K562 (cell line): Measurements from ENCODE around the gene CEBPZ.

Experiments
- ATF7 ChIP-seq: fragments of 450-650 bp; IDR thresholded peaks from 2 replicates; pipeline ENCODE4 v1.7.1; 2014; ENCODE audit warnings: mild to moderate bottlenecking, moderate library complexity
- C11orf30 ChIP-seq: fragments of 450-650 bp; IDR thresholded peaks from 2 replicates; pipeline ENCODE4 v1.6.1; 2016; ENCODE audit warnings: low read depth, mild to moderate bottlenecking
- CTCF ChIP-seq, 3 experiments: IDR thresholded peaks in 2 of 3; conservative IDR thresholded peaks in 1 of 3; 2 replicates each; pipeline ENCODE4 v1.5.1; 2011 to 2012; ENCODE audit warnings: low read length in 3 of 3, mild to moderate bottlenecking in 3 of 3, control low read depth in 2 of 3, improper control_type of control experiment in 1 of 3, inconsistent platforms in 1 of 3, low read depth in 1 of 3, mixed read lengths in 1 of 3, moderate library complexity in 1 of 3; ENCODE audit not compliant: insufficient read depth in 2 of 3
- E2F4 ChIP-seq: sonication (generic); formaldehyde crosslinking; IDR thresholded peaks from 2 replicates; pipeline ENCODE4 v1.8.0; 2022; ENCODE audit warnings: mild to moderate bottlenecking, low read depth, missing genetic modification reagents
- ETV6 ChIP-seq, 3 experiments: fragments of 150-350 bp in 1 of 3; sonication (generic) in 1 of 3; formaldehyde crosslinking in 1 of 3; IDR thresholded peaks; 2 replicates each; pipeline versions ENCODE4 v1.6.1 to v1.8.0; 2014 to 2022; ENCODE audit warnings: borderline replicate concordance in 2 of 3, low read depth in 2 of 3, antibody characterized with exemption in 1 of 3, low read length in 1 of 3, mild to moderate bottlenecking in 1 of 3, missing genetic modification reagents in 1 of 3
- MAX ChIP-seq: sonication (generic); formaldehyde crosslinking; IDR thresholded peaks from 2 replicates; pipeline ENCODE4 v1.9.0; 2022; ENCODE audit warnings: mild to moderate bottlenecking, missing genetic modification reagents
- RAD21 ChIP-seq, 2 experiments: fragments of 250-450 bp in 1 of 2; fragments of 450-650 bp in 1 of 2; sonication (Bioruptor Pico) in 1 of 2; formaldehyde crosslinking in 1 of 2; IDR thresholded peaks in 1 of 2; conservative IDR thresholded peaks in 1 of 2; 2 replicates each; pipeline versions ENCODE4 v1.4.0 to v1.8.0; 2020 to 2022; ENCODE audit warnings: mild to moderate bottlenecking in 2 of 2, moderate library complexity in 1 of 2
- RB1 ChIP-seq: fragments of 450-650 bp; IDR thresholded peaks from 2 replicates; pipeline ENCODE4 v1.6.1; 2017; ENCODE audit warnings: low read depth, mild to moderate bottlenecking
- SMAD2 ChIP-seq: fragments of 150-350 bp; IDR thresholded peaks from 2 replicates; pipeline ENCODE4 v1.6.1; 2014; ENCODE audit warnings: low read depth, mild to moderate bottlenecking, low read length
- UBTF ChIP-seq, 2 experiments: IDR thresholded peaks; 2 replicates each; pipeline ENCODE4 v1.6.1; 2012; ENCODE audit warnings: improper control_type of control experiment in 2 of 2, low read depth in 2 of 2, low read length in 2 of 2, borderline replicate concordance in 1 of 2
- USF1 ChIP-seq: sonication (generic); formaldehyde crosslinking; IDR thresholded peaks from 2 replicates; pipeline ENCODE4 v1.9.0; 2022; ENCODE audit warnings: mild to moderate bottlenecking, missing genetic modification reagents
- USF2 ChIP-seq: sonication (generic); formaldehyde crosslinking; IDR thresholded peaks from 2 replicates; pipeline ENCODE4 v1.5.0; 2020; ENCODE audit warnings: missing genetic modification reagents
- ZNF274 ChIP-seq: IDR thresholded peaks from 2 replicates; pipeline ENCODE4 v1.6.1; 2011; ENCODE audit warnings: low read depth, mild to moderate bottlenecking, low read length, moderate library complexity, borderline replicate concordance

GRCh38 chr2:37168217-37168981 is 63.0 kb downstream of the CEBPZ start:
- TF ChIP-seq USF1 (CRISPR knock-in tag) (no peak), E2F4 (CRISPR knock-in tag) (no peak), C11orf30 (no peak), MAX (CRISPR knock-in tag) (no peak), ZNF274 (no peak), USF2 (CRISPR knock-in tag) (no peak), SMAD2 (no peak), ATF7 (no peak), RAD21 (CRISPR knock-in tag; conservative IDR thresholded peaks at IDR 0.05 in 1 of 2, IDR thresholded peaks at IDR 0.05 in 1 of 2) (peak; percentile 13 to 69; a peak in 2 of 4 replicates), CTCF (IDR thresholded peaks at IDR 0.05 in 2 of 3, conservative IDR thresholded peaks at IDR 0.05 in 1 of 3; ENCODE audit: insufficient read depth in 2 of 3, low read depth in 1 of 3, low read length in 3 of 3) (peak; percentile 52 to 80 (median 77)), RB1 (no peak), UBTF (IDR thresholded peaks at IDR 0.05; ENCODE audit: borderline replicate concordance in 1 of 2, low read depth in 2 of 2, low read length in 2 of 2) (no peak), ETV6 (IDR thresholded peaks at IDR 0.05; ENCODE audit: borderline replicate concordance in 1 of 2, low read depth in 2 of 2, low read length in 1 of 2) (no peak), ETV6 (CRISPR knock-in tag; IDR thresholded peaks at IDR 0.05; ENCODE audit: borderline replicate concordance) (no peak)
